ENCODE data around the gene SASH3. TPM values are rescaled to one million over a fixed set of nuclear protein-coding genes. Genes with fewer than 3 reads are reported as not detected.

Gene SASH3
- total RNA-seq, 1 experiment from 2014 or later = not detected

DNA sequence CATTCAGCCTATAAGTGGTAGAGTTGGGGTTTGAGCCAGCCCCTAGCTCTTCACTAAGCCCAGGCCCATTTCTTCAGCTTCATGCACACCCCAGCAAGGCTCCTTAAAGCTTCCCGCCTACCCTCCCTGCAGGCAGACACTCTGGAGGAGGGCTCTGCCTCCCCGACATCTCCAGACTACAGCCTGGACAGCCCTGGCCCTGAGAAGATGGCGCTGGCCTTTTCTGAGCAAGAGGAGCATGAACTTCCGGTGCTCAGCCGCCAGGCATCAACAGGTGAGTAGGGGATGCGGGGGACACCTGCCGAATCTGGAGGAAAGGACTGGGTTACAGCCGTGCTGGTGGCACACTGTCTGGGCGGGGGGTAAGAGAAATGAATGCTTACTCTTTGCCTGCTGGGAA is 11.1 kb downstream of the SASH3 start:
- Histone ChIP-seq H3K9ac (ENCODE audit: low read length) (no peak overlapping the region), H2AFZ (ENCODE audit: low read length) (no peak overlapping the region), H3K36me3 (ENCODE audit: low read depth, low read length) (no peaks in the 10 kb centered on the region), H3K4me2 (ENCODE audit: low read length) (no peak overlapping the region), H3K4me1 (ENCODE audit: insufficient read depth, low read length) (no peaks in the 10 kb centered on the region), H4K20me1 (ENCODE audit: low read length) (no peaks in the 10 kb centered on the region), H3K9me2 (replicated peaks; ENCODE audit: low read length) (no peaks in the 10 kb centered on the region), H3K27ac (ENCODE audit: low read length) (no peak overlapping the region), H3K4me3 (ENCODE audit: low read length) (no peak overlapping the region), H3K79me2 (ENCODE audit: low read length) (no peaks in the 10 kb centered on the region), H3K9me3 (ENCODE audit: low read length) (no peaks in the 10 kb centered on the region), H3F3A (ENCODE audit: low read length, unreplicated experiment) (no peaks in the 10 kb centered on the region), H3K27me3 (ENCODE audit: low read length) (no peaks in the 10 kb centered on the region)
- ATAC-seq (no peak), DNase-seq (no peak)
- intact Hi-C loops (cut with micrococcal nuclease) = no loop called here
- BruUV-seq (replicated peaks) = no TSS peak
- ChIA-PET CTCF (no interaction called here), POLR2A (ENCODE audit: unreplicated experiment) (no interaction called here)
- TF ChIP-seq EZH2phosphoT487 (IDR thresholded peaks at IDR 0.05; ENCODE audit: borderline replicate concordance, low read length) (no peak), EZH2 (IDR thresholded peaks at IDR 0.05; ENCODE audit: low read length, unreplicated experiment) (no peak)

DNA sequence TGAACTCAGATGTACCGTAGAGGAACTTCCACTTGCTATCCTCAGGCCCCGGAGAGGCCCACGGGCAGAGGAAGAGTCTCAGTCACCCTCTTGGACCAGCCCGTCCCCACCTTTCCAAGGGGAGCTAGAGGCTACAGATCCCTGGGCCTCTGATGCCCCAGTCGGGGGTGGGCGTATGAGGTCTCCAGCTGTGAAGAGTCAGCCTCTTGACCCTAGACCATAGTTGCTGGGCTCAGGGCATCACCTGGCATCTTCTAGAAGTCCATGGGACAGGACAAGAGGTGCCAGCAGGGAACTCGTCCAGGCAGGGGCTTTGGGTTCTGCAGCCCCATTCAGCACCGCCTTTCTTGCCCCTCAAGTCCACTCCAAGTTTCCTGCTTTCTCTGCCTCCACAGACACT is 11.6 kb downstream of the SASH3 start:
- Histone ChIP-seq H4K20me1 (ENCODE audit: low read length) (no peaks in the 10 kb centered on the region), H3K36me3 (ENCODE audit: low read depth, low read length) (no peaks in the 10 kb centered on the region), H3K9me2 (replicated peaks; ENCODE audit: low read length) (no peaks in the 10 kb centered on the region), H3K27ac (ENCODE audit: low read length) (no peak overlapping the region), H3K4me1 (ENCODE audit: insufficient read depth, low read length) (no peaks in the 10 kb centered on the region), H3K27me3 (ENCODE audit: low read length) (no peaks in the 10 kb centered on the region), H3K4me3 (ENCODE audit: low read length) (no peak overlapping the region), H3F3A (ENCODE audit: low read length, unreplicated experiment) (no peaks in the 10 kb centered on the region), H3K9me3 (ENCODE audit: low read length) (no peaks in the 10 kb centered on the region), H3K79me2 (ENCODE audit: low read length) (no peaks in the 10 kb centered on the region), H3K4me2 (ENCODE audit: low read length) (no peak overlapping the region), H2AFZ (ENCODE audit: low read length) (no peak overlapping the region), H3K9ac (ENCODE audit: low read length) (no peak overlapping the region)
- DNase-seq (no peak), ATAC-seq (no peak)
- CTCF ChIA-PET = no interaction called here
- POLR2A ChIA-PET (ENCODE audit: unreplicated experiment) = no interaction called here
- BruUV-seq (replicated peaks) = no TSS peak
- intact Hi-C loops (cut with micrococcal nuclease) = no loop called here
- TF ChIP-seq, protein P1, sequence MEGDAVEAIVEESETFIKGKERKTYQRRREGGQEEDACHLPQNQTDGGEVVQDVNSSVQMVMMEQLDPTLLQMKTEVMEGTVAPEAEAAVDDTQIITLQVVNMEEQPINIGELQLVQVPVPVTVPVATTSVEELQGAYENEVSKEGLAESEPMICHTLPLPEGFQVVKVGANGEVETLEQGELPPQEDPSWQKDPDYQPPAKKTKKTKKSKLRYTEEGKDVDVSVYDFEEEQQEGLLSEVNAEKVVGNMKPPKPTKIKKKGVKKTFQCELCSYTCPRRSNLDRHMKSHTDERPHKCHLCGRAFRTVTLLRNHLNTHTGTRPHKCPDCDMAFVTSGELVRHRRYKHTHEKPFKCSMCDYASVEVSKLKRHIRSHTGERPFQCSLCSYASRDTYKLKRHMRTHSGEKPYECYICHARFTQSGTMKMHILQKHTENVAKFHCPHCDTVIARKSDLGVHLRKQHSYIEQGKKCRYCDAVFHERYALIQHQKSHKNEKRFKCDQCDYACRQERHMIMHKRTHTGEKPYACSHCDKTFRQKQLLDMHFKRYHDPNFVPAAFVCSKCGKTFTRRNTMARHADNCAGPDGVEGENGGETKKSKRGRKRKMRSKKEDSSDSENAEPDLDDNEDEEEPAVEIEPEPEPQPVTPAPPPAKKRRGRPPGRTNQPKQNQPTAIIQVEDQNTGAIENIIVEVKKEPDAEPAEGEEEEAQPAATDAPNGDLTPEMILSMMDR (conservative IDR thresholded peaks at IDR 0.05; ENCODE audit: low read depth, low read length) = no peak
- TF ChIP-seq EZH2phosphoT487 (IDR thresholded peaks at IDR 0.05; ENCODE audit: borderline replicate concordance, low read length) (no peak), EZH2 (IDR thresholded peaks at IDR 0.05; ENCODE audit: low read length, unreplicated experiment) (no peak)

DNA sequence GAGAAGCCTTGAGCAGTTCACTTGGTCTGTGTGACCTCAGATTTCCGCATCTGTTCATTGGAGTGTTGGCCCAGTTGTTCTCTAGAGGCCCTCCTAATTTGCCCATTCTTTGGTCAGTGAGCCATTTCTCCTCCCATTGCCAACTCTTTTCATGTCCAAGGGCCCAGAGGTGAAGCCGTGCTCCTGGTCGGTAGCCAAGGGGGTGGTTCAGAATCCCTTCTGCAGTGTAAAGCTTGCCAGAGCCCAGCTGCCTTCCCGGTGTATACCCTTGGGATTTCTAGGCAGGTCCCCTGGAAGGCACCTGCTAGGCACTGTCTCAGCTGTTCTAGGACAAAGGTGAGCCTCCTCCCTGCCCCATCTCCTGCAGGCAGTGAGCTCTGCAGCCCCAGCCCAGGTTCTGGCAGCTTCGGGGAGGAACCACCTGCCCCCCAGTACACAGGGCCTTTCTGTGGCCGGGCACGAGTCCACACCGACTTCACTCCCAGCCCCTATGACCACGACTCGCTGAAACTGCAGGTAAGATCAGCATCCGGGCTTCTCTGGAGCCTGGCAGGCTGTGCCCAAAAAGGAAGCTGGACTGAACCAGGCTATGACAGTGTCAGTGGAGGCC is 12.3 kb downstream of the SASH3 start:
- ATAC-seq = no peak
- no peaks in the 10 kb centered on the region for H3K4me1 ChIP-seq (ENCODE audit: insufficient read depth, low read length)

More for the DNA sequence above, 12.3 kb downstream of the SASH3 start:
- H3K9me2 ChIP-seq (replicated peaks; ENCODE audit: low read length) = no peaks in the 10 kb centered on the region
- TF ChIP-seq EZH2phosphoT487 (IDR thresholded peaks at IDR 0.05; ENCODE audit: borderline replicate concordance, low read length) (no peak), EZH2 (IDR thresholded peaks at IDR 0.05; ENCODE audit: low read length, unreplicated experiment) (no peak)
- TF ChIP-seq, protein P1 (conservative IDR thresholded peaks at IDR 0.05; ENCODE audit: low read depth, low read length) = no peak
- no peaks in the 10 kb centered on the region for H3K36me3 ChIP-seq (ENCODE audit: low read depth, low read length)
- no peaks in the 10 kb centered on the region for H3K27me3 ChIP-seq (ENCODE audit: low read length)
- no peaks in the 10 kb centered on the region for H3F3A ChIP-seq (ENCODE audit: low read length, unreplicated experiment)
- no peak overlapping the region for H2AFZ ChIP-seq (ENCODE audit: low read length)
- H3K79me2 ChIP-seq (ENCODE audit: low read length) = no peaks in the 10 kb centered on the region
- H3K4me3 ChIP-seq (ENCODE audit: low read length) = no peak overlapping the region
- no peaks in the 10 kb centered on the region for H4K20me1 ChIP-seq (ENCODE audit: low read length)
- H3K9me3 ChIP-seq (ENCODE audit: low read length) = no peaks in the 10 kb centered on the region
- no peak overlapping the region for H3K4me2 ChIP-seq (ENCODE audit: low read length)
- CTCF ChIA-PET = no interaction called here
- H3K9ac ChIP-seq (ENCODE audit: low read length) = no peak overlapping the region
- DNase-seq = no peak
- BruUV-seq (replicated peaks) = no TSS peak
- intact Hi-C loops (cut with micrococcal nuclease) = no loop called here
- H3K27ac ChIP-seq (ENCODE audit: low read length) = no peak overlapping the region
- POLR2A ChIA-PET (ENCODE audit: unreplicated experiment) = no interaction called here
